ENCODE measurements around the gene DNAAF1. TPM values are rescaled to one million over a fixed set of nuclear protein-coding genes. Genes with fewer than 3 reads are reported as not detected.

Gene DNAAF1
- total and polyA plus RNA-seq, 2 of the 4 experiments (the other 2 are of a cell fraction), result 0.05 TPM; not detected in 1

DNA sequence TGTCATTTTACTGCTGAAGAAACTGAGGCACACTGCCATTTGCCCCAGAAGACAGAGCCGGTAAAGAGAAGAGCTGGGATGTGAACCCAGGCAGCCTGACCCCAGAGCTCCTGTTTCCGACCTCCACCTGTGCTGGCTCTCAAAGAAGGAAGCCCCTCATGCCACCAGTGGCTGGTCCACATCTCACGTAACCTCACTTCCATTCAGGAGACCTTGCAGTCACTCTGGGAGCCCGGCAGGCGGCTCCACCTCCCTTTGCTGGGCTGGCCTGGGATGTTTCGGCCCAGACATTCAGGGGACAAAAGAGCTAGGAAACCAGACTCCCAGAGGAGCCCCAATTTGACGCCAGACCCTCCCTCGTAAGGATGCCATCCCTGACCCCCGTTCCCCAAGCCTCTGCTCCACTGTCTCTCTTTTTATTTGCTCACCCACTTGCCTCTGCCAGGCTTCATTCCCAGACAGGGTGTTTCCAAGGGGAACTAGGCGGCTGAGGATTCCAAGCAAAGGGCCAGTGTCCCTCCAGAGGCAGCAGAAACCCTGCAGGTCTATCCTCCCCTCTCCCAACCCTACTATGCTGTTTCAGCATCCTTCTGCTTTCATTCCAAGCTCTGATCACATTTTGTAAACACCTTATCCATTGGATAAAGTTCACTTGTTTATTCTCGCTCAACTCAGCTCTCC, 38.9 kb downstream of the DNAAF1 start:
- Histone ChIP-seq H3K14ac (replicated peaks; ENCODE audit: low read depth, low read length) (no peak overlapping the region), H2BK15ac (ENCODE audit: low read depth, low read length) (no peak overlapping the region), H3K4ac (ENCODE audit: low read depth, low read length) (no peak overlapping the region), H3K23ac (ENCODE audit: low read depth, low read length) (no peak overlapping the region), H2AK5ac (ENCODE audit: low read depth, low read length) (no peak overlapping the region), H2AK9ac (replicated peaks; ENCODE audit: low read depth, low read length, poor library complexity) (no peak overlapping the region), H3K9me1 (ENCODE audit: insufficient read depth, low read length) (peaks cover 6% of the 10 kb centered on the region; the same call in 1 of the 2 replicates), H3K56ac (ENCODE audit: extremely low read depth, insufficient read depth, low read length) (no peak overlapping the region), H2BK5ac (ENCODE audit: low read depth, low read length, poor library complexity, severe bottlenecking) (no peak overlapping the region), H3K4me3 (ENCODE audit: insufficient read depth, low read depth, low read length) (no peak overlapping the region), H4K91ac (ENCODE audit: insufficient read depth, low read depth, low read length) (no peak overlapping the region), H3K4me1 (ENCODE audit: control insufficient read depth, insufficient read depth, low read length) (peaks cover 3% of the 10 kb centered on the region), H2AFZ (replicated peaks; ENCODE audit: low read length, poor library complexity) (no peak overlapping the region), H2BK20ac (ENCODE audit: low read depth, low read length) (no peak overlapping the region), H3K4me2 (ENCODE audit: low read depth, low read length) (no peak overlapping the region), H3K27me3 (ENCODE audit: control insufficient read depth, insufficient read depth, low read length) (no peaks in the 10 kb centered on the region), H3K27ac (ENCODE audit: insufficient read depth, low read length) (no peak overlapping the region), H4K5ac (ENCODE audit: low read depth, low read length) (no peak overlapping the region), H3K18ac (ENCODE audit: low read depth, low read length) (no peak overlapping the region), H3K79me1 (ENCODE audit: low read depth in 1 of 2, low read length in 2 of 2) (peaks cover 16 to 48% of the 10 kb centered on the region in 2 experiments), H2BK120ac (ENCODE audit: low read depth, low read length) (no peak overlapping the region), H4K8ac (ENCODE audit: low read depth in 2 of 2, low read length in 2 of 2) (no peak overlapping the region), H3K36me3 (ENCODE audit: control insufficient read depth, insufficient read depth, low read length) (peaks cover 49% of the 10 kb centered on the region), H3K9me3 (ENCODE audit: control insufficient read depth, insufficient read depth, low read length) (no peaks in the 10 kb centered on the region), H3K9ac (ENCODE audit: low read depth, low read length) (no peak overlapping the region), H4K20me1 (ENCODE audit: insufficient read depth, low read length) (0 out of 2 replicates have a peak, but pooled peaks cover 9% of the 10 kb centered on the region)
- BruUV-seq (replicated peaks), result no TSS peak
- no peak for ATAC-seq (ENCODE audit: low read depth)
- in situ Hi-C loops (cut with MboI; ENCODE audit: low sequenced_read_pairs), result no loop called here
- dilution Hi-C loops (cut with HindIII; ENCODE audit: low sequenced_read_pairs, unreplicated experiment), result no loop called here
- intact Hi-C loops (cut with micrococcal nuclease), result no loop called here
- CTCF ChIA-PET, result no interaction called here
- WGBS, 2 experiments (ENCODE audit: extremely low coverage in 2 of 2, insufficient read length in 1 of 2), result 85% methylated on average over 3 of the region's 11 CpGs; no CpG with 5 or more reads in 1 of the 2 experiments
- DNase-seq, result no peak
- POLR2A ChIA-PET (ENCODE audit: unreplicated experiment), result interaction anchor here (0.5 kb wide), 1 partner anchor 58 kb away, joined by 3 read pairs; no protein-coding TSS in a partner anchor
- TF ChIP-seq MAZ (IDR thresholded peaks at IDR 0.05; ENCODE audit: borderline replicate concordance, low read depth, low read length), result no peak
- TF ChIP-seq USF2 (IDR thresholded peaks at IDR 0.05; ENCODE audit: low read depth, low read length), result no peak
- TF ChIP-seq ELK1 (IDR thresholded peaks at IDR 0.05; ENCODE audit: borderline replicate concordance, low read depth, low read length), result no peak
- no peak for TF ChIP-seq MXI1 (IDR thresholded peaks at IDR 0.05; ENCODE audit: borderline replicate concordance, low read depth, low read length)
- TF ChIP-seq RCOR1 (IDR thresholded peaks at IDR 0.05; ENCODE audit: insufficient replicate concordance, low read length), result no peak
- TF ChIP-seq RAD21 (IDR thresholded peaks at IDR 0.05; ENCODE audit: low read length), result no peak
- no peak for TF ChIP-seq FOS (IDR thresholded peaks at IDR 0.05; ENCODE audit: low read depth, low read length)
- TF ChIP-seq MAFK (IDR thresholded peaks at IDR 0.05; ENCODE audit: low read depth, low read length), result no peak
- no peak for TF ChIP-seq POLR2A (IDR thresholded peaks at IDR 0.05; ENCODE audit: low read depth, low read length)
- TF ChIP-seq SMC3 (IDR thresholded peaks at IDR 0.05; ENCODE audit: low read depth, low read length), result no peak
- no peak for TF ChIP-seq CHD1 (IDR thresholded peaks at IDR 0.05; ENCODE audit: low read depth, low read length)
